Suprapubic skin (tissue), 3 donors: Measurements from ENCODE around the gene REN.

ENCODE experiments used
- CTCF ChIP-seq, 2 donors: fragments of 200-600 bp in 1 of 2; fragments of 450-650 bp in 1 of 2; sonication (generic) in 1 of 2; IDR thresholded peaks; one replicate each; pipeline ENCODE4 v1.5.1; 2016 to 2019; ENCODE audit warnings: antibody characterized with exemption in 2 of 2, mild to moderate bottlenecking in 1 of 2, moderate library complexity in 1 of 2
- EP300 ChIP-seq: sonication (generic); formaldehyde crosslinking; IDR thresholded peaks from one replicate; pipeline ENCODE4 v1.6.1; 2017; ENCODE audit warnings: antibody characterized with exemption
- POLR2A ChIP-seq, 2 donors: fragments of 450-650 bp; IDR thresholded peaks; one replicate each; pipeline ENCODE4 v1.6.1; 2017; ENCODE audit warnings: antibody characterized with exemption in 2 of 2, mild to moderate bottlenecking in 2 of 2, moderate library complexity in 2 of 2

DNA sequence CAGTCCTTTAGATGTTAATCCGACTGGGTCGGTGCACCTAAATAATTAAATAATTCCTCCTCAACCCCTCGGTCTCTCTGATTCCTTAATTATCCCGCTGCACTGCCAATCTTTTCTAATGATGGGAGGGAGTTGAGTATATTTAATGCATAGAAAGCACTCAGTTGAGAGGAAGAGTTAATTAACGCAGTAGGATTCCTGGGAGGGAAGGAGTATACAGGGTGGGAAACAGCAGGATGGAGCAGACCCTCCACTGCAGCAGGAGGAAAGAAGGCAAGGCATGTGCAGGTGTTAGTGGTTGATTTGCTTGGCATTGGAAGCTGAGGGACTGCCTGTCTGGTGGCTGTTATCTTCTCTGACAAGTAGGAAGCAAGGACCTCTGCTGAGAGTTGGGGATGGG lies 9.9 kb upstream of the REN start:
- no peak for TF ChIP-seq CTCF (IDR thresholded peaks at IDR 0.05)
- no peak for TF ChIP-seq EP300
- no peak for TF ChIP-seq POLR2A (IDR thresholded peaks at IDR 0.05)
